Epithelial cell of proximal tubule (primary cell): ENCODE results near the gene NEUROD1. TPM values are rescaled to one million over a fixed set of nuclear protein-coding genes. Genes with fewer than 3 reads are reported as not detected.

ENCODE experiments used
- DNase-seq: peaks from one replicate; pipeline ENCODE4 v3.0.0-alpha.2; 2011; ENCODE audit warnings: low read depth
- H3K4me3 ChIP-seq: 2 replicates; pipeline ENCODE4 v1.5.1; 2011; ENCODE audit warnings: low read depth, mild to moderate bottlenecking, low read length
- total RNA-seq: library from RNA; depleted of rRNA; stranded (reverse); fragments of >200 nt; gene quantifications from 2 replicates; pipeline ENCODE4 v1.2.3, GENCODE V29; 2015
- TF ChIP-seq, protein P1 (sequence below): conservative IDR thresholded peaks from 2 replicates; pipeline ENCODE4 v1.5.1; 2012; ENCODE audit warnings: low read depth, mild to moderate bottlenecking, low read length

Gene NEUROD1
- total RNA-seq, 1 donor from 2014 or later, result not detected

DNA sequence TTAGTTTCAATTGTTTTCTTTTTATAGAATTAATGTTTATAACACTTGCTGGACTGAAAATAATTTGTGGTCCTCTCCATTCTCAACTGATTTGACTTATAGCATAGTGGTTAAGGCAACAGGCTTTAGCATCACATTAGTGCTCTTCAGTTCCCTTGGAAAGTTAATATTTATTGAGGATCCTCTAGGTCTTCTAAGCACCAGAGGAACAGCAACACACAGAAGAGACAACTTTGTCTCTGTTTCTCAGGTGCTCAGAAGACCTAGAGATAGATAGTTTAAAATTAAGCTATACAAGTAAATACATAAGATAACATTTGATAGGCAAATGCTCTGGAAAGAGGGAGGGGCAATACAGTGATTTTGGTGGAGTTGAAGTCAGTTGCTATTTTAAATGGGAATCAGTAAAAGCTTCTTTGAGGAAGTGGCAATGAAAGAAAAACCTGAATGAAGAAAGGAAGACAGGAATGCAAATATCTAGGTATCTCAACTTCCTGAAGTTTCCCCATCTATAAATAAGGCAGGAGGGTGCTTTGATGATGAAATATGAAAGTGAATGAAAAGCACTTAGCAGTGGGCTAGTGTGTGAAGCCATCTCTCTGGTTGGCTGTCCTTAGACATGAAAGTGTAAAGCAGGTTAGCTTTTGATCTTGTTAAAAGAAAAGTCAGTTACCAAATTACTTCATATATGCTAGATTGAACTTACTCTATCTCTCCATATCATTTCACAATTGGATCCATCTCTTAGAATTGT, 7.9 kb downstream of the NEUROD1 start:
- no peak for DNase-seq
- TF ChIP-seq, protein P1, sequence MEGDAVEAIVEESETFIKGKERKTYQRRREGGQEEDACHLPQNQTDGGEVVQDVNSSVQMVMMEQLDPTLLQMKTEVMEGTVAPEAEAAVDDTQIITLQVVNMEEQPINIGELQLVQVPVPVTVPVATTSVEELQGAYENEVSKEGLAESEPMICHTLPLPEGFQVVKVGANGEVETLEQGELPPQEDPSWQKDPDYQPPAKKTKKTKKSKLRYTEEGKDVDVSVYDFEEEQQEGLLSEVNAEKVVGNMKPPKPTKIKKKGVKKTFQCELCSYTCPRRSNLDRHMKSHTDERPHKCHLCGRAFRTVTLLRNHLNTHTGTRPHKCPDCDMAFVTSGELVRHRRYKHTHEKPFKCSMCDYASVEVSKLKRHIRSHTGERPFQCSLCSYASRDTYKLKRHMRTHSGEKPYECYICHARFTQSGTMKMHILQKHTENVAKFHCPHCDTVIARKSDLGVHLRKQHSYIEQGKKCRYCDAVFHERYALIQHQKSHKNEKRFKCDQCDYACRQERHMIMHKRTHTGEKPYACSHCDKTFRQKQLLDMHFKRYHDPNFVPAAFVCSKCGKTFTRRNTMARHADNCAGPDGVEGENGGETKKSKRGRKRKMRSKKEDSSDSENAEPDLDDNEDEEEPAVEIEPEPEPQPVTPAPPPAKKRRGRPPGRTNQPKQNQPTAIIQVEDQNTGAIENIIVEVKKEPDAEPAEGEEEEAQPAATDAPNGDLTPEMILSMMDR, result no peak
- H3K4me3 ChIP-seq, result no peak overlapping the region

DNA sequence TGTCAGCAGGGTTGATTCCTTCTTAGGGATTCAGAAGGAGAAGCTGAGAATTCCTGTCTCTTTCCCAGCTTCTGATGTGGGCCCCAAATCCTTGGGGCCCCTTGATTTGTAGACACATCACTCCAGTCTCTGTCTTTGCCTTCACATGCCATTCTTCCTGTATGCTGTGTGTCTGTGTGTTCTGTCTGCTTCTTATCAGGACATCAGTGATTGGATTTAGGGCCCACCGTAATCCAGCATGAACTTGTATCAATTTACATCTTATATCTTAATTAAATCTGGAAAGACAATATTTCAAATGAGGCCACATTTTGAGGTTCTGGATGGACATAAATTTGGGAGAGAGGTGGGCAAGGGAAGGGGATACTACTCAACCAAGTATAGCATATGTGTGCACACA, 9.7 kb downstream of the NEUROD1 start:
- DNase-seq, result no peak
- TF ChIP-seq, protein P1, result no peak
- H3K4me3 ChIP-seq, result no peak overlapping the region

DNA sequence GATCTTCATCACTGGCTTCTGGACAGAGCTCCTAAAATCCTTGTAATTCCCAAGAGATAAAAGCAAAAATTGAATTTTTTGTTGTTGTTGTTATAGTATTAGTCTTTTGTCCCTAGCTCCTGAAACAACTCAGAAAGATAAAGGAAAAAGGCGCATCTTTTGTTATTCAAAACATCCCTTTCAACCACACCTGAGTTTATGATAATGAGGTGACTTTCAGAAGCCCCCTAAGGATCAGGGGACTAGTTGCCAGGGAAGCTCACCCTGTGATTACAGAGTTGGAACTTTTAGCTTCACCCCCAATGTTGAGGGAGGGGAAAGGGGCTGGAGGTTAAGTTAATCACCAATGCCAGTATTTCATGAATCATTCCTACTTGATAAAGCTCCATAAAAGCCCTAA, 13.1 kb downstream of the NEUROD1 start:
- TF ChIP-seq, protein P1, result no peak
- DNase-seq, result no peak
- no peak overlapping the region for H3K4me3 ChIP-seq

DNA sequence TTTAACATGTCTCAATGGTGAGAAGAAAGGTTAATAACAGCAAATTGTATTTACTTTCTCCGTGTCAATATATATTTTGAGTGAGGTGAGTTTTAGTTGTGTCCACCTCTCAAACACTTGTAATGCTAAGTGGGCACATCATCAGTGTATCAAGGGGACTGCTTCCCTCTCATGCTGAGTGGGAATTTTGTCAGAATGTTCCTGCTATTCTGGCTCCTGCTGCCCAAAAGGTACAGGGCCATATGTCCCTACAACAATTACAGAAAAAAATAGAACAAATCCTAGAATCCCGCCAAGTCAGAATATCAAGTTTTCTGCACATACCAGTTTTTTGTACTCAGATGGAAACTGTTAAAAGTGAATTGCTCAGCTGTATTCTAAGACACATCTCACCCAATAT, 18.0 kb downstream of the NEUROD1 start:
- no peak for DNase-seq
- TF ChIP-seq, protein P1, result no peak
- no peak overlapping the region for H3K4me3 ChIP-seq

DNA sequence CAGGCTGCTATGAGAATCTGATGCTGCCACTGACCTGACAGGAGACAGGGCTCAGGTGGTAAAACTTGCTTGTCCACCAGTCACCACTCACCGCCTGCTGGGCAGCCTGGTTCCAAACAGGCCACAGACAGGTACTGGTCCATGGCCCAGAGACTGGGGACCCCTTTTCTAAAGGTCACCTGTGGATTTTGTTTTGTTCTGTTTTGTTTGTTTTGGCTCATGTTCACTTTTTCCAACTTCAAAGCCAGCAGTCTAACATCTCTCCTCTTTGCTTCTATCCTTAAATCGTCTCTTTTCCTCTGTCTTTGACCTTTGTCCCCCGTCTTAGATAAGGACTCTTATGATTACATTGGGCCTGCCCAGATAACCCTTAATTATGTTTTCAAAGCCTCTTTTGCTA, 20.1 kb downstream of the NEUROD1 start:
- TF ChIP-seq, protein P1, result no peak
- no peak overlapping the region for H3K4me3 ChIP-seq
- DNase-seq, result no peak

DNA sequence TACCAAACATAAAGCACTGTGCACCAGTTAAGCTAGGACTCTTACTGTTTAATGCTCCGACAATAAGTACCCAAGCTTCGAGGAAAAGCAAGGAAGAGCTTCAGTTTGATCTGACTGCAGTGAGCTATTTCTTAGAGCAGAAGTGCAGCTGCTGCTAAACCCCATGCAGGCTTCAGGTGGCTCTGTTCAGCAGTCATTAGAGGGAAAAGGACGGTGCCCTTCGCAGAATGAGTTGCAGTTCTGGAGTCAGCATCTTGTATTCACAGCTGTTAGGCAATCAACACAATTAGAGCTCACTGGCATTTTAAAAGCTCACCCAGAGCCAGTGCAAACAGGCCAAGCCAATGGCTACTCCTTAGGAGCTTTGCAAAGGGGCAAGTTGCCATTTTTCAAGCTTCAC, 21.9 kb downstream of the NEUROD1 start:
- TF ChIP-seq, protein P1, result peak; percentile 4
- no peak for DNase-seq
- no peak overlapping the region for H3K4me3 ChIP-seq

DNA sequence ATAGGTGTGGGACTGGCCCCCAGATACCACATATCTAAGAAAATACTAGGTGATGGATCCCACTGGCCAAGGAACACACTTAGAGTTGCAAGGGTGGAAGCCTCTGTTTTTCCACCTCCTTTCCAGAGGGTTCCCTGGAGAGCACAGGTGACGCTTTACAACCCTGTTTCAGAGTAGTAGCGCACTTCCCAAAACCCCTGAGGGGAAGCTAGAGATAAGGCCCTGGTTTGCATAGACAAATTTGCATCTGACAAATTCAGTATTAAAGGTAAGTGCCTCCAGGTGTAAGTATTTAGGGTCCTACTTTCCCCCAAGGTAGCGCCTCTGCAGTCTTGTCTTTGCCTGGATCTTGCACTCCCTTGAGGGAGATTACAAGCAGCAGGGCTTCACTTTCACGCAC, 22.9 kb downstream of the NEUROD1 start:
- TF ChIP-seq, protein P1, result no peak
- H3K4me3 ChIP-seq, result peak overlapping the region; percentile 72
- no peak for DNase-seq
